Fibroblast of the aortic adventitia (primary cell): ENCODE results near the gene HES4. TPM values are rescaled to one million over a fixed set of nuclear protein-coding genes. Genes with fewer than 3 reads are reported as not detected.

Source experiments
- DNase-seq: peaks from one replicate; pipeline ENCODE4 v3.0.0-alpha.2; 2010; ENCODE audit warnings: low read depth
- H3K4me3 ChIP-seq: 2 replicates; pipeline ENCODE4 v1.5.1; 2011; ENCODE audit warnings: low read depth, mild to moderate bottlenecking, control low read depth, low read length, moderate library complexity
- total RNA-seq: library from RNA; depleted of rRNA; stranded (reverse); fragments of >200 nt; gene quantifications from 2 replicates; pipeline ENCODE4 v1.2.3, GENCODE V29; 2012; ENCODE audit warnings: low replicate concordance
- TF ChIP-seq, protein P1 (sequence below): IDR thresholded peaks from 2 replicates; pipeline ENCODE4 v1.5.1; 2011; ENCODE audit warnings: mild to moderate bottlenecking, low read length, control low read depth, inconsistent platforms; ENCODE audit not compliant: insufficient read depth

Gene HES4
- total RNA-seq, 1 donor: 0.36 TPM

DNA sequence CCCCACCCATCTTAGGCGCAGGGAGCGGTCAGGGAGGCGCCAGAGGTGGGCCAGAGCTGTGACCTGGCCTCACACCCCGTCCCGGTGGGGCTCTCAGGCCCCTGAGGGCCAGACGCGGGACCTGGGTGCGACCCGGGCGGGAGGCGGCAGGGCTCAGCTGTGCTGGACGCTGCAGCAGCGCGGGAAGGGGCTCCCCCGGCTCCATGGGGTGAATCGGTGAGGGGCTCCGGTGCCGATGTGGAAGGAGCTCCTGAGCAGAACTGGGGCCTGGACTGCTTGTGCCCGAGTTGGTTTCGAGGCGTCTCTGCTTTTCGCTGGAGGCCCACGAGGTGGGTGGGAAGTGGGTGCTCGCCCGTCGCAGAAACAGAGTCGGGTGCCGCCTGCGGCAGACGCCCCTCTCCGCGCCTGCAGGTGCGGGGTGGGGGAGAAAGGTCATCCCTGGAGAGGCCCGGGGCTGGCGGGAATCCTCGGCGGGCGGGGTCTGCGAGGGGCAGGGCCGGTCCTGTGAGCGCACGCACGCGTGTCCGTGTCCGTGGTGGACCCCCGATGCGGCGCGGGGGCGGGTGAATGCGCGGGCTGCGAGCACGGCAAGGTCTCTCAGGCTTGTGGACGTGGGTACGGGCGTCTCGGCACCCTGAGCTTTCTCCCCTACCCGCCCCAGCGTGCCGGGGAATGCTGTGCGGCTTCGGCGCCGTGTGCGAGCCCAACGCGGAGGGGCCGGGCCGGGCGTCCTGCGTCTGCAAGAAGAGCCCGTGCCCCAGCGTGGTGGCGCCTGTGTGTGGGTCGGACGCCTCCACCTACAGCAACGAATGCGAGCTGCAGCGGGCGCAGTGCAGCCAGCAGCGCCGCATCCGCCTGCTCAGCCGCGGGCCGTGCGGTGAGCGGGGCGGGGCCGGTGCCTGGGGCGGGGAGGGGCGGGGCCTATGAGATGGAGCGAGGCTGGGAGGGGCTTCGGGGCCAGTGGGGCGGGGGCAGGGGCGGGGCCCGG, 40.4 kb upstream of the HES4 start:
- H3K4me3 ChIP-seq: peak overlapping the region; percentile 55
- TF ChIP-seq, protein P1, sequence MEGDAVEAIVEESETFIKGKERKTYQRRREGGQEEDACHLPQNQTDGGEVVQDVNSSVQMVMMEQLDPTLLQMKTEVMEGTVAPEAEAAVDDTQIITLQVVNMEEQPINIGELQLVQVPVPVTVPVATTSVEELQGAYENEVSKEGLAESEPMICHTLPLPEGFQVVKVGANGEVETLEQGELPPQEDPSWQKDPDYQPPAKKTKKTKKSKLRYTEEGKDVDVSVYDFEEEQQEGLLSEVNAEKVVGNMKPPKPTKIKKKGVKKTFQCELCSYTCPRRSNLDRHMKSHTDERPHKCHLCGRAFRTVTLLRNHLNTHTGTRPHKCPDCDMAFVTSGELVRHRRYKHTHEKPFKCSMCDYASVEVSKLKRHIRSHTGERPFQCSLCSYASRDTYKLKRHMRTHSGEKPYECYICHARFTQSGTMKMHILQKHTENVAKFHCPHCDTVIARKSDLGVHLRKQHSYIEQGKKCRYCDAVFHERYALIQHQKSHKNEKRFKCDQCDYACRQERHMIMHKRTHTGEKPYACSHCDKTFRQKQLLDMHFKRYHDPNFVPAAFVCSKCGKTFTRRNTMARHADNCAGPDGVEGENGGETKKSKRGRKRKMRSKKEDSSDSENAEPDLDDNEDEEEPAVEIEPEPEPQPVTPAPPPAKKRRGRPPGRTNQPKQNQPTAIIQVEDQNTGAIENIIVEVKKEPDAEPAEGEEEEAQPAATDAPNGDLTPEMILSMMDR: peak; percentile 9
- peak; percentile 61 for DNase-seq

DNA sequence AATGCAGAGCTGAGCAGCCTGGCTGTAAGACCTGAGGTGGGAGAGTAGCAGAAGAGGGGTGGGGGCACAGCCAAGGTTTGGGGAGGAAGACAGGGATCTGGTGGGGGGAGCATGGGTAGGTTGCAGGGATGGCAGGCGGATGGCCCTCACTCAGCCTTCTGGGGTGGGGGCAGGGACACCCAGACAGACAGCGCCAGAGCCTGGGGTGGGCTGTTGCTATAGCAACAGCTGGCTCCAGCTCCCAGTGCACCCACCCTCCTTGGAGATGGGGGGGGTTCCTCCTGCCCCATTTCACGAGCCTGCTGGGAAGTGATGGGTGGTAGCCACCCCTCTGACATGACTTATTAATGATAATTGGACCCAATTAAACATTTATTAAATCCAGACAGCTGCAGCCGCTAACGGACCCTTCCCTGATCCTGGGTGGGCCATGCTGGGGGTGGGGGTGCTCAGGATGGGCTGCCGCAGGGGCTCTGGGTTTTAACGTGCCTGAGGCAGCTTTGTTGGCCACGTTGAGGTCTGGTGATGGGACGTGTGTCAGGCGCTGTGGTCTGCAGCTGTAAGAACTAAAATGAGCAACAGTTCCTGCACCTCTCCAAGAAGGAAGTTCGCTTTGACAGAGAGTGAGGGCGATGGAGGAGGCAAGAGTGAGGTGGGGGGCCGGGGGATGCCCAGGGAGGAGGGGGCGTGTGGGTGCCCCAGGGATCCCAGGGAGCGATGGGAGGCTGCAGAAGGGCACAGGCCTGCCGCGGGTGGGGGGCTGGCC, 39.4 kb upstream of the HES4 start:
- TF ChIP-seq, protein P1: no peak
- no peak for DNase-seq
- no peak overlapping the region for H3K4me3 ChIP-seq

DNA sequence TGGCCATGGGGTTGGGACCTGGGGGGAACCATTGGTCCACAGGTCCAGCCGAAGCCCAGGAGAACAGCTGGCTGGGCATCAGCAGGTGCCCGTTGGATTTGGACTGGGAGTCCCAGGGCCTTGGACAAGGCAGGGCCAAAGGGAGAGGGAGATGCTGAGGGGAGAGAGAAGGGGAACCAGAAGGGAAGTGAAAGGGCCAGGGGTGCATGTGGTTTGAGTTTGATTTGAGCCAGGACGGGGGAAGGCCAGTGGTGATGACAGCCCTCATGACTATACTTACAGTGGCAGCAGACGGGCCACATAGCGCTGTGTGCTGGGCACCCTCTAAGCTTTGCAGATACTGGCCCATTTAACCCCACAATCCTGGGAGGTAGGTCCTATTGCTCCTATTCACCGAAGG, 38.8 kb upstream of the HES4 start:
- H3K4me3 ChIP-seq: no peak overlapping the region
- TF ChIP-seq, protein P1: no peak
- no peak for DNase-seq

DNA sequence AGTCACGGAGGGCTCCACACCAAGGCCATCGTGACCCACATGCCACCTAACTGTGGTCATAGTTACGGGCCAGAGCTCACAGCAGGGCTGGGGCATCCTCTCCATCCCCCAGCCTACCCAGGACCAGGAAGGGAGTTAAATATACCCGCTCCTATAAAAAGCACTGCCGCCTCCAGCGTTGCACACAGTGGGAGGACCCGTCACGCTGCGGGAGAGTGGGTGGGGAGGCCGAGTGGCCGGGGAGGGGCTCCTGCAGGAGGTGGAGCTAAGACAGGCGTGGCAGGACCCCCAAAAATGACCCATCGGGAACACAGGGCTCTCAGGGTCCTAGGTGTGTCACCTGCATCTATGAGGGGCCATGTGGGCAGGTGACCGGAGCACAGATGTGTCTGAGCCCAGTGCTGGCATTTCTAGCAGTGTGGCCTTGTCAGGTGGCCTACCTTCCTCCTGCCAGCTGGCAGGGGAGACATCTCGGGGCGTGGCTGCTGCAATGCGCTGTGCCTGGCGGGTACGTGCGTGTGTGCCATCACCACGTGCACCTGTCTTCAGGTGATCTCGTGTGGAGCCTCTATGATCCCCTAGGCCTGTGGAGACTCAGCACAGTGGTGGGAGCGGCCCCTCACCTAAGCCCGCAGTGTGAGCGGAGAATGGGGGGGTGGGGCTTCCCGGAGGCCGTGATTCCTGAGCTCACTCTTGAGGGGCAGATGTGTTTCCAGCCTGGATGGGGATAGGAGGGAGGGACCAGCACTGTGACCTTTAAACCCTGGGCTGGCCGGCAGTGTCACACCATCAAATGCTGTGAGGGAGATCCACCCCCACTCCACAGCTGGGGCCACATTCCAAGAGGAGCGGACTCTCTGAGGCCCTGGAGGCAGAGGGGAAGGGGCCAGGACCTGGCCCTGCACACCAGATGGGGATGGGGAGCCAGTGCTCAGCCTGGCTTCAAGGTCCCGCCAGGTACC, 37.8 kb upstream of the HES4 start:
- no peak for DNase-seq
- H3K4me3 ChIP-seq: no peak overlapping the region
- TF ChIP-seq, protein P1: no peak

DNA sequence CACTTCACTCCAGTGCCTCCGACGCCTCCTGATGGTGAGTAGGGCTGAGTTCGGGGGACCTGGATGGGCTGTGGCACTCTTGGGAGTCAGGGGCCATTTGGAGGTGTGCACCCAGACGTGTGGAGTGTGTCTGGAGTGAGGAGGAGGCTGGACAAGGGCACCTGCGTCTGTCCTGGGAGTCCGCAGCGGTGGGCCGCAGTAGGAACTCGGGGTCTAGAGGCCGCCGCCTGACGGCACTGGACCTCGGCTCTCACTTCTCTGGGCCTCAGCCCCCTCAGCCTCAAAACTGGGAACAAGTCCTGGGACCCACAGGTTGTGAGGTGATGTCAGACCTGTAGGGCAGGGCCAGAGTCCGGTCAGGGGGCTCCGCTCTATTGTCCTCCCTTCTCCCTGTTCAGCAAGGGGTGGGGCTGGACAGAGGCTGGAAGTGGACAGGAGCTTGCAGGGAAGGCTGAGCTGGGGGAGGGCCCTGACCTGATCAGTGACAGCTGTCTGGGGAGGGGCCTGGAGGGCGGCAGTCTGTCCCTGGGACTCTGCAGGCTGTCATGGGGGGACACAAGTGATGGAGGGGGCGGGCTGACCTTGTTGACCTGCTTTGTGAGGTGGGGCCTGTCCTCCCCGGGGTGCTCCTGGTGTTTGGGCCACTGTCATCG, 35.5 kb upstream of the HES4 start:
- H3K4me3 ChIP-seq: no peak overlapping the region
- TF ChIP-seq, protein P1: no peak
- no peak for DNase-seq

DNA sequence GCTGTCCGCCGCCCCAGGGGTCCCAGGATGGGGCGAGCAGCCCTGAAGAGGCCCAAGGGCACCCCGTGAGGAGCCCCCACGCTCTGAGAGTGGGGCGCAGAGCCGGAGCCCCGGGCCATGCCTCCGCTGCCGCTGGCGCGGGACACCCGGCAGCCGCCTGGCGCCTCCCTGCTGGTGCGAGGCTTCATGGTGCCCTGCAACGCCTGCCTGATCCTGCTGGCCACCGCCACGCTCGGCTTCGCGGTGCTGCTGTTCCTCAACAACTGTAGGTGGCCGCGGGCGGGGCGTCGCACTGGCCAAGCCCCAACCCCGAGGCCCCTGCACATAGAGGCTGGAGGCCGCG, 34.5 kb upstream of the HES4 start:
- no peak overlapping the region for H3K4me3 ChIP-seq
- TF ChIP-seq, protein P1: no peak
- no peak for DNase-seq
